Erythroblast (primary cell): ENCODE measurements around the gene YWHAG.
A peak's percentile ranks its signal among the peaks of the same experiment; 100 is the strongest.
"Not testable (repeated sequence)": the region's sequence is repeated elsewhere in the genome, so short reads cannot be mapped to it uniquely, and the experiment has no call there.

Source experiments
- DNase-seq, 2 experiments: peaks; one replicate each; lab custom pipeline; 2025; lab: John Stamatoyannopoulos, UW
- GATA1 ChIP-seq: IDR thresholded peaks from 2 replicates; pipeline ENCODE4 v1.6.1; 2011; ENCODE audit warnings: low read depth, mild to moderate bottlenecking, control low read depth, low read length, moderate library complexity
- POLR2A ChIP-seq: IDR thresholded peaks from 2 replicates; pipeline ENCODE4 v1.6.1; 2011; ENCODE audit warnings: mild to moderate bottlenecking, low read length

YWHAG gene

GRCh38 chr7:76349313-76349885, 9.4 kb downstream of the YWHAG start:
- no peak for TF ChIP-seq POLR2A
- no peak for TF ChIP-seq GATA1
- no peak for DNase-seq

GRCh38 chr7:76347710-76348109, 11.1 kb downstream of the YWHAG start:
- DNase-seq: no peak
- TF ChIP-seq GATA1: no peak
- TF ChIP-seq POLR2A: no peak

- DNase-seq: no peak
- TF ChIP-seq POLR2A (no peak), GATA1 (no peak)
Measured at GRCh38 chr7:76346778-76347177, 12.0 kb downstream of the YWHAG start.

- TF ChIP-seq POLR2A (no peak), GATA1 (no peak)
- no peak for DNase-seq
Measured at GRCh38 chr7:76346097-76346496, 12.7 kb downstream of the YWHAG start.

DNA sequence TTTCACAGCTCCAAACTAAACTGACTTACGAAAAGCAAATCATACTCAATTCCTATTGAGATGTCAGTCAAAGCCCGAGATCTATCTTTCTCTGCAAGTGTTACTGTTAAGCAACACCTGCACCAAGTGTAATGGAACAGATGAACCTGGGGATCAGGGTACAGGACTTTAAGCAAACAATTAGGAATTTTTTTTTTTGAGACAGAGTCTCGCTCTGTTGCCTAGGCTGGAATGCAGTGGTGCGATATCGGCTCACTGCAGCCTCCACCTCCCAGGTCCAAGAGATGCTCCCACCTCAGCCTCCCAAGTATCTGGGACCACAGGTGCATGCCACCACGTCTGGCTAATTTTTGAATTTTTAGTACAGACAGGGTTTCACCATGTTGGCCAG, 14.9 kb downstream of the YWHAG start:
- DNase-seq: no peak
- TF ChIP-seq POLR2A (no peak), GATA1 (no peak)

- TF ChIP-seq GATA1: no peak
- TF ChIP-seq POLR2A: no peak
- DNase-seq: peak in 1 of 2 experiments; percentile 39
Measured at GRCh38 chr7:76343294-76343930, 15.4 kb downstream of the YWHAG start.

GRCh38 chr7:76342222-76342621, 16.6 kb downstream of the YWHAG start:
- no peak for DNase-seq
- TF ChIP-seq POLR2A: no peak
- no peak for TF ChIP-seq GATA1

- DNase-seq: peak; percentile 52 to 53
Measured at GRCh38 chr7:76340617-76341131, 18.1 kb downstream of the YWHAG start.

GRCh38 chr7:76338298-76339084, 20.3 kb downstream of the YWHAG start:
- no peak for DNase-seq
- TF ChIP-seq POLR2A (no peak), GATA1 (no peak)

More at GRCh38 chr7:76340617-76341131, 18.1 kb downstream of the YWHAG start:
- TF ChIP-seq POLR2A (no peak), GATA1 (no peak)

DNA sequence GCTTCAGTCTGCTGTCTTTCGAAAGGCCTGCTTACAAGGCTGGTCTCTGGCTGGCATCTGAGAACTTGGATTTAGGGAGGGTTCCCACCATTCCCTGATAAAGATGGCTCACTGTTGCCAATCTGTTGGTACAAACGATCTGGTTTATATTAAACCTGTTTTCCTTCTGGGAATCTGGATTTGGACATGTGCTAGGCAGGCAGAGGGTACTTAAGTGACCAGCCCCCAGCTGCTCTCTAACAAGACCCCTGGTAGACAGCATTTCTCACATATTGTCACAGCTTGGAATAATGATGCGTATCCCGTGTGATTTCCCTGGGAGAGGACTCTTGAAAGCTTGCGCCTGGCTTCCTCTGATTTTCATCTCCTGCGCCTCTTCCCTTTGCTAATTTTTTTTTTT, 21.6 kb downstream of the YWHAG start:
- no peak for DNase-seq
- TF ChIP-seq POLR2A (no peak), GATA1 (no peak)

GRCh38 chr7:76336094-76336493, 22.7 kb downstream of the YWHAG start:
- no peak for TF ChIP-seq POLR2A
- no peak for TF ChIP-seq GATA1
- DNase-seq: no peak

- not testable (repeated sequence) for DNase-seq
Measured at GRCh38 chr7:76335417-76335816, 23.4 kb downstream of the YWHAG start.

DNA sequence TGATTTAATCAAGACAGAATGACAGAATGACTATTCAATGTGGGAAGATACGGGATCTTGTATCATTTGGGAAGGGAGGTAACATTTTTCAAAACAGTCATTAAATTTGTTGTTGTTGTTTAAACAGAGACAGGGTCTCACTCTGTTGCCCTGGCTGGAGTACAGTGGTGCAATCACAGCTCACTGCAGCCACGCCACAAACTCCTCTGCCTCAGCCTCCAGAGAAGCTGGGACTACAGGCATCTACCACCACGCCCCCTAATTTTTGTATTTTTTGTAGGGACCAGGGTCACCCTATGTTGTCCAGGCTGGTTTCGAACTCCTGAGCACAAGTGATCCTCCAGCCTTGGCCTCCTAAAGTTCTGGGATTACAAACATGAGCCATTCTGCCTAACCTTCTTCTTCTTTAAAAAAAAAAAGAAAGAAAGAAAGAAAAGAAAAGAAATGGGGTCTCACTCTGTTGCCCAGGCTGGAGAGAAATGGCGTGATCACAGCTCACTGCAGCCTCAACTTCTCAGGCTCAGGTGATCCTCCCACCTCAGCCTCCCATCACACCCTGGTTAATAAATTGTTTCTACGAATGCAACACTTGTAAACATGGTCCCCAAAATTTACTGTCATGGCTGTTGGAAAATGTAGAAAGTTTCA, 24.3 kb downstream of the YWHAG start:
- DNase-seq: no peak
- TF ChIP-seq GATA1 (no peak), POLR2A (no peak)
